SK-N-SH (cell line): Measurements from ENCODE around the gene DMD. TPM values are rescaled to one million over a fixed set of nuclear protein-coding genes. Genes with fewer than 3 reads are reported as not detected.

Experiments
- CTCF ChIA-PET: fragments of 300-600, 350-600 bp; formaldehyde crosslinking; extraction: SDS; loops from one replicate; lab custom pipeline; 2021; lab: Yijun Ruan, JAX
- POLR2A ChIA-PET: fragments of 350-600 bp; sonication (Branson Sonifier 250); formaldehyde crosslinking; extraction: SDS; loops from one replicate; lab custom pipeline; 2020; ENCODE audit warnings: antibody characterized with exemption, inconsistent platforms; lab: Yijun Ruan, JAX
- DNase-seq: peaks from one replicate; pipeline ENCODE4 v3.0.0; 2012
- H2AFZ ChIP-seq: fragments of 200-600 bp; sonication (generic); 2 replicates; pipeline ENCODE4 v1.8.1; 2016; ENCODE audit warnings: antibody characterized with exemption, mild to moderate bottlenecking, low read depth
- H3F3A ChIP-seq: fragments of 200-600 bp; sonication (generic); replicated peaks from 2 replicates; pipeline ENCODE3; 2016; ENCODE audit warnings: antibody characterized with exemption, mild to moderate bottlenecking; ENCODE audit not compliant: insufficient read depth
- H3K27ac ChIP-seq, 2 experiments: fragments of 200-500 bp in 1 of 2; fragments of 200-600 bp in 1 of 2; sonication (Bioruptor generic) in 1 of 2; sonication (generic), shearing (Covaris generic) in 1 of 2; 2 replicates each; pipeline versions ENCODE4 v1.5.1 to v1.6.1; 2014 to 2016; ENCODE audit warnings: low read depth in 2 of 2, inconsistent platforms in 1 of 2, low read length in 1 of 2, mild to moderate bottlenecking in 1 of 2, mixed read lengths in 1 of 2
- H3K27me3 ChIP-seq: fragments of 200-600 bp; sonication (generic), shearing (Covaris generic); 2 replicates; pipeline ENCODE4 v1.6.1; 2016; ENCODE audit warnings: mixed run types; ENCODE audit not compliant: insufficient read depth
- H3K36me3 ChIP-seq, 2 experiments: fragments of 200-500 bp in 1 of 2; fragments of 200-600 bp in 1 of 2; sonication (Bioruptor generic) in 1 of 2; sonication (generic) in 1 of 2; replicated peaks in 1 of 2; 2 replicates each; pipeline versions ENCODE3 to v1.5.1; 2014 to 2016; ENCODE audit warnings: low read length in 1 of 2, mild to moderate bottlenecking in 1 of 2; ENCODE audit not compliant: insufficient read depth in 2 of 2, control insufficient read depth in 1 of 2
- H3K4me1 ChIP-seq, 2 experiments: fragments of 200-500 bp in 1 of 2; fragments of 200-600 bp in 1 of 2; sonication (Bioruptor generic) in 1 of 2; sonication (generic), shearing (Covaris generic) in 1 of 2; 2 replicates each; pipeline versions ENCODE4 v1.5.1 to v1.6.1; 2014 to 2016; ENCODE audit warnings: low read depth in 1 of 2, low read length in 1 of 2, mixed run types in 1 of 2; ENCODE audit not compliant: insufficient read depth in 2 of 2, control insufficient read depth in 1 of 2
- H3K4me2 ChIP-seq: fragments of 200-600 bp; sonication (generic), shearing (Covaris generic); 2 replicates; pipeline ENCODE4 v1.6.1; 2017; ENCODE audit warnings: mixed run types
- H3K4me3 ChIP-seq, 2 experiments: fragments of 200-500 bp in 1 of 2; fragments of 200-600 bp in 1 of 2; sonication (Bioruptor generic) in 1 of 2; sonication (generic), shearing (Covaris generic) in 1 of 2; 2 replicates each; pipeline versions ENCODE4 v1.5.1 to v1.8.1; 2014 to 2016; ENCODE audit warnings: low read depth in 2 of 2, inconsistent platforms in 1 of 2, low read length in 1 of 2, mild to moderate bottlenecking in 1 of 2, mixed read lengths in 1 of 2, moderate library complexity in 1 of 2
- H3K79me2 ChIP-seq: fragments of 200-600 bp; sonication (generic); 2 replicates; pipeline ENCODE4 v1.8.1; 2017; ENCODE audit warnings: mild to moderate bottlenecking; ENCODE audit not compliant: insufficient read depth
- H3K9ac ChIP-seq: fragments of 200-600 bp; sonication (generic); 2 replicates; pipeline ENCODE4 v1.6.1; 2017; ENCODE audit warnings: mixed run types
- H3K9me2 ChIP-seq: fragments of 200-600 bp; sonication (generic); 2 replicates; pipeline ENCODE4 v1.6.1; 2017; ENCODE audit warnings: mixed run types
- H3K9me3 ChIP-seq: fragments of 200-600 bp; sonication (generic); 2 replicates; pipeline ENCODE4 v1.6.1; 2017; ENCODE audit warnings: mixed run types, mild to moderate bottlenecking, moderate library complexity
- H4K20me1 ChIP-seq: fragments of 200-600 bp; sonication (generic); 2 replicates; pipeline ENCODE4 v1.6.1; 2017; ENCODE audit warnings: mild to moderate bottlenecking, mixed run types; ENCODE audit not compliant: insufficient read depth
- CHD2 ChIP-seq: fragments of 150-350 bp; IDR thresholded peaks from 2 replicates; pipeline ENCODE4 v1.6.1; 2018; ENCODE audit warnings: low read length; ENCODE audit not compliant: partially characterized antibody
- ELF1 ChIP-seq: IDR thresholded peaks from 2 replicates; pipeline ENCODE4 v1.4.0; 2012
- EZH2phosphoT487 ChIP-seq: fragments of 200-600 bp; sonication (generic); IDR thresholded peaks from 2 replicates; pipeline ENCODE4 v1.6.1; 2017; ENCODE audit warnings: low read depth, mixed run types, mild to moderate bottlenecking, antibody characterized with exemption, moderate library complexity, borderline replicate concordance
- GABPA ChIP-seq: IDR thresholded peaks from 2 replicates; pipeline ENCODE4 v1.4.0; 2012; ENCODE audit warnings: low read depth, mild to moderate bottlenecking
- GATA2 ChIP-seq: sonication (generic); formaldehyde crosslinking; IDR thresholded peaks from 2 replicates; pipeline ENCODE4 v1.5.0; 2020; ENCODE audit warnings: mild to moderate bottlenecking, missing genetic modification reagents
- IRF3 ChIP-seq: fragments of 150-350 bp; IDR thresholded peaks from 2 replicates; pipeline ENCODE4 v1.6.1; 2016; ENCODE audit warnings: mild to moderate bottlenecking, low read depth, low read length
- JUND ChIP-seq: IDR thresholded peaks from 2 replicates; pipeline ENCODE4 v1.4.0; 2012
- MAX ChIP-seq: IDR thresholded peaks from 2 replicates; pipeline ENCODE4 v1.4.0; 2012; ENCODE audit warnings: low read depth
- MEF2A ChIP-seq: IDR thresholded peaks from 2 replicates; pipeline ENCODE4 v1.4.0; 2012; ENCODE audit warnings: low read depth, borderline replicate concordance
- NRF1 ChIP-seq: IDR thresholded peaks from 2 replicates; pipeline ENCODE4 v1.6.1; 2012; ENCODE audit warnings: low read depth, mild to moderate bottlenecking, low read length
- POLR2AphosphoS5 ChIP-seq: IDR thresholded peaks from 2 replicates; pipeline ENCODE4 v1.6.1; 2012; ENCODE audit warnings: low read depth, low read length
- RAD21 ChIP-seq: IDR thresholded peaks from 2 replicates; pipeline ENCODE4 v1.6.1; 2012; ENCODE audit warnings: mild to moderate bottlenecking, low read length
- RCOR1 ChIP-seq: fragments of 150-350 bp; IDR thresholded peaks from 2 replicates; pipeline ENCODE4 v1.6.1; 2017; ENCODE audit warnings: antibody characterized with exemption, low read length
- RFX5 ChIP-seq: IDR thresholded peaks from 2 replicates; pipeline ENCODE4 v1.6.1; 2012; ENCODE audit warnings: mild to moderate bottlenecking, improper control_type of control experiment, low read length
- TAF1 ChIP-seq: IDR thresholded peaks from 2 replicates; pipeline ENCODE4 v1.6.1; 2012; ENCODE audit warnings: low read depth, mild to moderate bottlenecking, low read length, moderate library complexity, borderline replicate concordance
- TCF12 ChIP-seq: IDR thresholded peaks from 2 replicates; pipeline ENCODE4 v1.4.0; 2012
- TEAD4 ChIP-seq: IDR thresholded peaks from 2 replicates; pipeline ENCODE4 v1.4.0; 2012; ENCODE audit warnings: mild to moderate bottlenecking, borderline replicate concordance; ENCODE audit not compliant: insufficient read depth
- USF1 ChIP-seq: IDR thresholded peaks from 2 replicates; pipeline ENCODE4 v1.4.0; 2012; ENCODE audit warnings: low read depth, borderline replicate concordance
- YY1 ChIP-seq: IDR thresholded peaks from 2 replicates; pipeline ENCODE4 v1.4.0; 2012; ENCODE audit warnings: low read depth, mild to moderate bottlenecking
- WGBS: methylation state at CpG from one replicate; pipeline ENCODE4 v1.1.6; 2017; ENCODE audit warnings: low lambda C conversion rate; 5-methylcytosine and 5-hydroxymethylcytosine counted together
- polyA plus RNA-seq, 3 experiments: library from polyadenylated mRNA; depleted of rRNA; stranded (reverse); fragments of >200 nt; gene quantifications; 2 replicates each; pipeline ENCODE4 v1.2.3, GENCODE V29; 2012
- TF ChIP-seq, protein P1 (sequence below): fragments of 200-600 bp; sonication (generic); IDR thresholded peaks from 2 replicates; pipeline ENCODE4 v1.6.1; 2017; ENCODE audit warnings: antibody characterized with exemption, mild to moderate bottlenecking, moderate library complexity
- TF ChIP-seq, protein P2 (sequence below): IDR thresholded peaks from 2 replicates; pipeline ENCODE4 v1.4.0; 2012; ENCODE audit warnings: low read depth, borderline replicate concordance
- TF ChIP-seq, protein P3 (sequence below): fragments of 150-350 bp; IDR thresholded peaks from 2 replicates; pipeline ENCODE4 v1.6.1; 2017; ENCODE audit warnings: antibody characterized with exemption, low read length, low read depth, borderline replicate concordance

DMD gene
- polyA plus RNA-seq, 1 of the 3 experiments (the other 2 are of a cell fraction), result 3.9 TPM

DNA sequence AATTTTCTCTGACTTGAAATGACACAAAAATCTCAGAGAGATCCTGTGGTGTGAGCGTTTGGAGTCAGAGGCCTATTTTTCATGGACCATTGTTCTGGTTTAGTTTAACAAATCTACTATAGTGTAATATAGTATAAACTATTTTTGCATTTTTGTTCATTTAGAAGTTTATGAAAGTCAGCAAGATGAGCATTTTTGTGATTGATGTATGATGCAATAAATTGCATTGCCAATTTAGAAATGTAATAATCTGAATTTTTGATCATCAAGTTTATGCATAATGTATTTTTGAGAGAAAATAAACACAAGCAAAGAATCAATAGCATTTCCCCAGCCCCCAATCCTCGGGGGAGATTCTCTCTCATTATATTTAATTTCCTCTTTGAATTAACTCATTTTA lies 1620.0 kb downstream of the DMD start:
- Histone ChIP-seq H4K20me1 (no peaks in the 10 kb centered on the region), H3F3A (peaks cover 6% of the 10 kb centered on the region), H3K4me2 (no peak overlapping the region), H3K36me3 (no peaks in the 10 kb centered on the region), H3K9me3 (no peaks in the 10 kb centered on the region), H3K9ac (no peak overlapping the region), H3K79me2 (no peaks in the 10 kb centered on the region), H3K27ac (peak overlapping the region in 1 of 2 experiments; percentile 40; a peak in 2 of 4 replicates), H3K4me3 (no peak overlapping the region), H3K9me2 (no peaks in the 10 kb centered on the region), H3K27me3 (no peaks in the 10 kb centered on the region), H3K4me1 (no peaks in the 10 kb centered on the region), H2AFZ (no peak overlapping the region)
- WGBS, result 32% methylated on average over 2 of the region's 2 CpGs
- no peak for DNase-seq
- CTCF ChIA-PET, result interaction anchor here (0.7 kb wide), 1 partner anchor 17 kb away, joined by 3 read pairs; no protein-coding TSS in a partner anchor
- TF ChIP-seq POLR2AphosphoS5 (no peak), TEAD4 (no peak), NRF1 (no peak), GABPA (no peak), TCF12 (no peak), GATA2 (CRISPR knock-in tag) (no peak), TAF1 (no peak), YY1 (no peak), MAX (no peak)
- TF ChIP-seq, protein P1, sequence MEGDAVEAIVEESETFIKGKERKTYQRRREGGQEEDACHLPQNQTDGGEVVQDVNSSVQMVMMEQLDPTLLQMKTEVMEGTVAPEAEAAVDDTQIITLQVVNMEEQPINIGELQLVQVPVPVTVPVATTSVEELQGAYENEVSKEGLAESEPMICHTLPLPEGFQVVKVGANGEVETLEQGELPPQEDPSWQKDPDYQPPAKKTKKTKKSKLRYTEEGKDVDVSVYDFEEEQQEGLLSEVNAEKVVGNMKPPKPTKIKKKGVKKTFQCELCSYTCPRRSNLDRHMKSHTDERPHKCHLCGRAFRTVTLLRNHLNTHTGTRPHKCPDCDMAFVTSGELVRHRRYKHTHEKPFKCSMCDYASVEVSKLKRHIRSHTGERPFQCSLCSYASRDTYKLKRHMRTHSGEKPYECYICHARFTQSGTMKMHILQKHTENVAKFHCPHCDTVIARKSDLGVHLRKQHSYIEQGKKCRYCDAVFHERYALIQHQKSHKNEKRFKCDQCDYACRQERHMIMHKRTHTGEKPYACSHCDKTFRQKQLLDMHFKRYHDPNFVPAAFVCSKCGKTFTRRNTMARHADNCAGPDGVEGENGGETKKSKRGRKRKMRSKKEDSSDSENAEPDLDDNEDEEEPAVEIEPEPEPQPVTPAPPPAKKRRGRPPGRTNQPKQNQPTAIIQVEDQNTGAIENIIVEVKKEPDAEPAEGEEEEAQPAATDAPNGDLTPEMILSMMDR, result no peak
- POLR2A ChIA-PET, result no interaction called here

DNA sequence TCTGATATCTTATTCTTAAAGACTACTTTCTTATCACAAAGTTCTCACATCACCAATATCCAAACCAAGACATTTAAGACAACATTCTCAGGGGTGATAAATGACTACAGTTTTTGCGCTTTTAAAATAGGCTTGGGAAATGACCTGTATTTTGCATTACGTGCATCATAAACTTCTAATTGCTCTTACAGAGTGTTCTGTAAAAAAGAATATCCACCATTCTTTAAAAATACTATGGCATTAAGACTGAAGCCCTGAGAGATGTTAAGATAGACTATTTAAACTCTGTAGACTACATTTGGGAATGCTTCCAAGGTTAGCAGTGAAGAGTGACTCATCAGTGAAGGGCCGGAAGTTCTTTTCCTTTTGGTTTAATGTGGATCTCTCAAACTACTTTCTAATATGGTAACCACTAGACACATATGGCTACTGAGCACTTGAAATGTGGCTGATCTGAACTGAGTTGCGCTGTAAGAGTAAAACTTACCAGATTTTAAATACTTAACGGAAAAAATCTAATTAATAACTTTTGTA lies 1620.7 kb downstream of the DMD start:
- CTCF ChIA-PET, result interaction anchor here (0.7 kb wide), 1 partner anchor 17 kb away, joined by 3 read pairs; no protein-coding TSS in a partner anchor
- TF ChIP-seq TCF12 (peak; percentile 23; the same call in 1 of the 2 replicates), RFX5 (no peak), JUND (peak; percentile 71), EZH2phosphoT487 (no peak), NRF1 (no peak), CHD2 (no peak), MEF2A (no peak), USF1 (no peak), ELF1 (no peak), GATA2 (CRISPR knock-in tag) (no peak), RCOR1 (no peak), IRF3 (no peak), RAD21 (no peak)
- TF ChIP-seq, protein P2, sequence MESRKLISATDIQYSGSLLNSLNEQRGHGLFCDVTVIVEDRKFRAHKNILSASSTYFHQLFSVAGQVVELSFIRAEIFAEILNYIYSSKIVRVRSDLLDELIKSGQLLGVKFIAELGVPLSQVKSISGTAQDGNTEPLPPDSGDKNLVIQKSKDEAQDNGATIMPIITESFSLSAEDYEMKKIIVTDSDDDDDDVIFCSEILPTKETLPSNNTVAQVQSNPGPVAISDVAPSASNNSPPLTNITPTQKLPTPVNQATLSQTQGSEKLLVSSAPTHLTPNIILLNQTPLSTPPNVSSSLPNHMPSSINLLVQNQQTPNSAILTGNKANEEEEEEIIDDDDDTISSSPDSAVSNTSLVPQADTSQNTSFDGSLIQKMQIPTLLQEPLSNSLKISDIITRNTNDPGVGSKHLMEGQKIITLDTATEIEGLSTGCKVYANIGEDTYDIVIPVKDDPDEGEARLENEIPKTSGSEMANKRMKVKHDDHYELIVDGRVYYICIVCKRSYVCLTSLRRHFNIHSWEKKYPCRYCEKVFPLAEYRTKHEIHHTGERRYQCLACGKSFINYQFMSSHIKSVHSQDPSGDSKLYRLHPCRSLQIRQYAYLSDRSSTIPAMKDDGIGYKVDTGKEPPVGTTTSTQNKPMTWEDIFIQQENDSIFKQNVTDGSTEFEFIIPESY, result no peak
- TF ChIP-seq, protein P3, sequence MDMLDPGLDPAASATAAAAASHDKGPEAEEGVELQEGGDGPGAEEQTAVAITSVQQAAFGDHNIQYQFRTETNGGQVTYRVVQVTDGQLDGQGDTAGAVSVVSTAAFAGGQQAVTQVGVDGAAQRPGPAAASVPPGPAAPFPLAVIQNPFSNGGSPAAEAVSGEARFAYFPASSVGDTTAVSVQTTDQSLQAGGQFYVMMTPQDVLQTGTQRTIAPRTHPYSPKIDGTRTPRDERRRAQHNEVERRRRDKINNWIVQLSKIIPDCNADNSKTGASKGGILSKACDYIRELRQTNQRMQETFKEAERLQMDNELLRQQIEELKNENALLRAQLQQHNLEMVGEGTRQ, result no peak

More for the DNA sequence above, 1620.7 kb downstream of the DMD start:
- H3K79me2 ChIP-seq, result no peaks in the 10 kb centered on the region
- no peaks in the 10 kb centered on the region for H3K36me3 ChIP-seq
- no peak overlapping the region for H3K9ac ChIP-seq
- no peak overlapping the region for H3K4me2 ChIP-seq
- H3K27ac ChIP-seq, result peak overlapping the region in 1 of 2 experiments; percentile 40; a peak in 3 of 4 replicates
- POLR2A ChIA-PET, result no interaction called here
- no peaks in the 10 kb centered on the region for H3K27me3 ChIP-seq
- peaks cover 6% of the 10 kb centered on the region for H3F3A ChIP-seq
- H3K4me1 ChIP-seq, result no peaks in the 10 kb centered on the region
- no peak for DNase-seq
- H3K9me3 ChIP-seq, result no peaks in the 10 kb centered on the region
- no peak overlapping the region for H3K4me3 ChIP-seq
- H4K20me1 ChIP-seq, result no peaks in the 10 kb centered on the region
- no peaks in the 10 kb centered on the region for H3K9me2 ChIP-seq
- WGBS, result 41% methylated on average over 5 of the region's 5 CpGs
- no peak overlapping the region for H2AFZ ChIP-seq
